Measurements from ENCODE around the gene MRPL55.
"Not testable (repeated sequence)": the region's sequence is repeated elsewhere in the genome, so short reads cannot be mapped to it uniquely, and the experiment has no call there.

Gene MRPL55

DNA sequence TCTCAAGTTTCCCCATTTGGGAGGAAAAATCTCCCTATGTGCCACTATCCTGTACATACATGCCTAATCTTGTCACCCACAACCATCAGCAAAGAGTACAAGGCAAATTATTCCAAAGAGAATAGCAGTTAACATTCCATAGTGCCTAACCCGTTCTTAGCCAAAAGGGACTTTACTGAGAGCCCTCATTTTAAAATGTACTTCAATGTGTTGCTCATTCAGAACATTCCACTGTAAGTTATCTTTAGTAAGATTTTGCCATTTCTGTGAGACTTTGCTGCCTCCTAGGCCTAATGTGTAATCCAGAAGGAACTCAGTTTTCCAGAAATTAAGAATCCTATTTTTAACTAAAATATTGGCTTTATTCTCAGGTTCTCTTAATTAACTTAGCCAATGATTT lies 11.3 kb upstream of the MRPL55 start:
- no peak for DNase-seq

DNA sequence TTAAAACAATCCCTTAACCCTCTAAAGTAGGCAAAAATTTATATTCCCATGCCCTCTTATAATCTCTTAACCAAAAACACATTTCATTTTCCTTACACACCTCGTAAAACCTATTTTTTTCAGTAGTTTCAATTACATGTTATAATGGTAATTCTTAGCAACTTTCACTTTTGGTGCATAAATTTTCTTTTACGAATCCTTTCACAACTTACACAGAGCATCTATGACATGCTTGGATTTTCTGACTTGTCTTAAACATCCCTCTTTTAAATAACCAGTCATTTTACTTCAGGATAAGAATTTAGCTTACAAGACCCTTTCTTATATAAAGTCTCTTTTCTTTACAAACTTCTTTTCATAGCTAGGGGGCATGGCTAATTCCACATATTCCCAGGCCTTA lies 8.9 kb upstream of the MRPL55 start:
- DNase-seq, result no peak

DNA sequence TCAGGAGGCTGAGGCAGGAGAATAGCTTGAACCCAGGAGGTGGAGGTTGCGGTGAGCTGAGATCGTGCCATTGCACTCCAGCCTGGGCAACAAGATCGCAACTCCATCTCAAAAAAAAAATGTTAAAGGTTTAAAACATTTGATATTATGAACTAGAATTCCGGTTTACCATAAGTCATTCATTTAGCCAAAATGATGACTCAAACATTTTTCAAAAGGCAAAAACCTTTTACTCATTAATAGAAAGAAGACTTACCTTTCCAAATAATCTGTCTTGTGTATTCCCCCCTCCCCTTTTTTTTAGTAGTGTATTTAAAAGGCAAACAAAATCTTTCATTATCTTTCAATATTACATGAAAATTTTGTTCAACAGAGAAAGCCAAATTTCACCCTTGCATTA lies 8.2 kb upstream of the MRPL55 start:
- DNase-seq, result no peak

DNA sequence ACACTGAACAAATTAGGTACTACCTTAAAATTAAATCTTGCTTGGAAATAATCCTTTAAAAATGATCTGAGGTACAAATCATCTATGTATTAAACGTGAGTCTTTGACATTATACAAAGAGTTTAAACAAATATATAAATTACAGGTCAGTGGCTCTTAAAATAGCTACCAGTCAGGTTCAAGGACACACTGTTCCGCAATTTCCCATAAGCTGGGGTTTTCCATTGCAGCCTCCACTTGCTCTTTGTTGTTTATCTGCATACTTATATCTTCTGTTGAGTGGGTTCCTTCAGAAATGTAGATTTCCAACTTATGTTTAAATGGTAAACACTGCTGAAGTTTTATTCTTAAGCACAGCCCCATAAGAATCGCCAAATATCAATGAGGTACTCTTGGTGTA lies 5.7 kb upstream of the MRPL55 start:
- no peak for DNase-seq

DNA sequence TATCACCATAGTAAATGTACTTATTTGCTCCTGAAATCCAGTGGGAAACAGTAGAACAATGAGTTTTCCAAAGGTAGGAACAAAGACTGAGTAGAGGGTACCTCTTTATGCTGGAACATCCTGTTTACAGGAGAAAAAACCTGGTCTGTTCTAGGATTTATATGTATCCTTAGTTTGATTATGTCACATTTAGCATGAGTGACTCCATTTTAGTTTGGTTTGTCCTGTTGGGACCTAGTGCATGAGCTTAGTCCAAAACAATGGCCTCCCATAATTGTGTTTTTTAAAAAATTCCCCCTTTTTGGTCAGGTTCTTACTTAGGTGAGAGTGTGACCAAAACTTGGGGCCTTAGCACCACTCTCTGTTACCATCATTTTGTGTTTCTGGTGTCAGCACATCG lies 3.5 kb upstream of the MRPL55 start:
- DNase-seq, result no peak

DNA sequence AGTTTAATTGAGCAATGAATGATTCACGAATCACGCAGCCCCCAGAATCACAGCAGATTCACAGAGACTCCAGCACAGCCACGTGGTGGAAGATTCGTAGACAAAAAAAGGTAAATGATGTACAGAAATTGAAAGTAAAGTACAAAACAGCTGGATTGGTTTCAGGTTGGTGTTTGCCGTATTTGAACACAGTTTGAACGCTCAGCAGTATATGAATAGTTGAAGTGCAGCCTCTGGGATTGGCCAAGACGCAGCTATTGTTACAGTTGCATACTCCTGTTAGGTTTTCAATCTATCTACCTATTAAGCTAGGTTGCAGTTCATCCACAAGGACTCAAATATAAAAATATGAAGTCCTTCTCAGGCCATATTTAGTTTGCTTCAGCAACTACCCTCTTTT lies 3.1 kb upstream of the MRPL55 start:
- DNase-seq, result peak; percentile 86

DNA sequence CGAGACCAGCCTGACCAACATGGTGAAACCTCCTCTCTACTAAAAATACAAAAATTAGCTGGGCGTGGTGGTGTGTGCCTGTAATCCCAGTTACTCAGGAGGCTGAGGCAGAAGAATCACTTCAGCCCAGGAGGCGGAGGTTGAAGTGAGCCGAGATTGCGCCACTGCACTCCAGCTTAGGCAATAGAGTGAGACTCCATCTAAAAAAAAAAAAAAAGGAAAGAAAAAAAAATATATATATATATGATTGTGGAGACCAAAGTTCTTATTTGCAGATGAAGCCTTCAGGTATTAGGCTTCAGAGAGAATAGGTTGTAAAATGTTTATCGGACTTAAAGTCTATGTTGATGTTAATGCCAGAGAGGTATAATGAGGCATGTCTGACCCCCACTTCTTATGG lies 2.2 kb upstream of the MRPL55 start:
- DNase-seq, result not testable (repeated sequence)

- no peak for DNase-seq
Measured at GRCh38 chr1:228110556-228110955, 1.5 kb upstream of the MRPL55 start.

DNA sequence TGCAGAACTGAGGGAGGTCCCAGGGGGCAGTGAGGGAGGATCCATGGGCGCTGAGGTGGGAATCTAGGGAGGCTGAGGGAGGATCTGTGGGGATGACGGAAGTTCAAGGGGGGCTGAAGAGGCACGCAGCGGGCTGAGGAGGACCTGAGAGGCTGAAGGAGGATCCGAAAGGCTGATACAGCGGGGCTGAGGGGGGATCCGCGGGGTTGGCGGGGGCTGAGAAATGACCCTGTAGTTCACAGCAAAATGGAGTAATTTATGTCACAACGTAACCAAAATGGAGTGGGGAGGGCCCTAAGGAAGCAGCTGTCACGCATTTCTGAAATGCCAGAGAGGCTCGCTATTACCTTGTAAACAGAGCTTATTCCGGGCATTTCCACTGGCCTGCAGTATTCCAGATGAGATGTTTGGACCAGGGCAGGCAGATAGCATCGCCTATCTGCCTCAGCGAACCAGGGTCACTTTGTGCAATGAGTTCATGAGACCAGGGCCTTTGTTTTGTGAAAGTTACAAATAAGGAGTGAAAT lies 926 bp upstream of the MRPL55 start:
- no peak for DNase-seq

DNA sequence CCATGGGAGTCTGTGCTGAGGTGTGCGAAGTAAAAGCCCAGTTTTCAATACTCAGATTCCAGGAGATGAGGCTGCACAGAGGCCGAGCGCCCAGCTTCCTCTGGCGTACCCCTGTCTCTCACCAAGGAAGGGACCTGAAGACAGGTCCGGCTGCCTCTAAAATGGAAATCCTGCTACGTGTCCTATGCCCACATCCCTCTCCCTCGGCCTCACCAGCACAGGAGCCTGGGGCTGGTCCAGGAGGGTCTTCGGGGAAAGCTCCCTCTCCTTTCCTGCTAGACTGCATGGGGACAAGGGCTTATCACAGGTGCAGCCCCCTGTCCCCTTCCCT lies 392 bp downstream of the MRPL55 start:
- no peak for DNase-seq

GRCh38 chr1:228108055-228108690 lies 926 bp downstream of the MRPL55 start:
- no peak for DNase-seq

DNA sequence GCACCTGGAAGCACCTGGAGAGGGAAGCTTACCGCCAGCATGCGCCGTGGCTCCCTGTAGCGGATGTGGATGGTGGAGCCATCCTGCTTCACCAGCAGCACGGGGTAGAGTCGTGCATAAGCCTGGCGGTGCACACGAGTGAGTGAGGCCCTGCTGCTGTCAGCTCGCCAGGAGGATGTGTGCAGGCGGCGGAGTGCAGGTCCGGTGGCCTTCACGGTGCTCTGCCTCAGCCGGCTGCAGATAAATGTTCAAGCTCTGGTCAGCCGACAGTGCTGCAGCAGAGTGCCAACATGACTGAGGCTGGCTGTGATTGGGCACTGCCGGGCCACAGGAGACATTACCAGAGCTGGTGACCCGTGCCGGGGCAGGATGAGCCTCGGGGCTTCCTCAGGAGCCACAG lies 1.5 kb downstream of the MRPL55 start:
- no peak for DNase-seq

DNA sequence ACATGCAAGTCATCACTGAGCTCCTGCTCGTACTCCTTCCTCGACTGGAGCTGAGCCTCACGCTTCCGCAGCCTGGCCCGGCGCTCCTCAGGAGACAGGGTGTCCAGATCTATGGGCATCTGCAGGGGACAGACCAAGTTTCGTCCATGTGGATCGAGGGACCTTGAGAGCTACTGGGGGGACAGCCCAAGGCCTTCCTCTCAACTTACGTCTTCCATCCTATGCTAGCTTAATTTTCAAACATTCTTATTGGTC lies 2.4 kb downstream of the MRPL55 start:
- DNase-seq, result no peak

GRCh38 chr1:228105996-228106799 lies 2.9 kb downstream of the MRPL55 start:
- no peak for DNase-seq

DNA sequence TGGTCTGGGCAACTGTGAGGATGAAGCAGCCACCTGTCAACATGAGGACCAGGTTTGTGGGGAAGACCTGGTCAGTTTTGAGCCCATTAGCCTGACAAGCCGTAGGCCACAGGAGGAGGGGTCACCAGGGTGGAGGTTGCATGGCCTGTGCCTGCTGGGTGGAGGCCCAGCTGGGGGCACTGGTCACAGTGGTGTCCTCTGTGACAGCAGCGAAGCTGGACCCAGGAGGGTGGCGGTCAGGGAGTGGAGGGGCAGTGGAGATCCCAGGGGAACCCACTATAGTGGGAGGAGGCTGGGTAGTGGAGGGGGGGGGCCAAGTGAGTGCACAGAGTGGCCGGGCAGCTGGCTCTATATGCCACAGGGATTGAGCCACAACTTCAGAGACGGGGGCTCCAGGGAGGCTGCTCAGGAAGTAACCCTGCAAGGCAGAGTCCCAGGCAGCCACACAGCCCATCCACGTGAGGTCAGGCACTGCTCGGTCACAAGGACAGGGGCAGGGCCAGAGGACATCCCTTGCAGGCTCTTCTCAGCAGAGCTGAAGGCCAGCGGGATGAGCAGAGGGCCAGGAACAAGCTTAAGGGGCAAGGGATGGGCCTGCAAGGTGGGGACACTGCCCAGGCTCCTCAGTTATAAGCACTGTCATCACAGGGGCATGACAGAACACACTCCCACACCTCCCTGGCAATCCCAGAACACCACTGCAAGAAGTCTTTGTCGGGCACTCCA lies 3.7 kb downstream of the MRPL55 start:
- no peak for DNase-seq

- no peak for DNase-seq
Measured at GRCh38 chr1:228104526-228105269, 4.4 kb downstream of the MRPL55 start.

DNA sequence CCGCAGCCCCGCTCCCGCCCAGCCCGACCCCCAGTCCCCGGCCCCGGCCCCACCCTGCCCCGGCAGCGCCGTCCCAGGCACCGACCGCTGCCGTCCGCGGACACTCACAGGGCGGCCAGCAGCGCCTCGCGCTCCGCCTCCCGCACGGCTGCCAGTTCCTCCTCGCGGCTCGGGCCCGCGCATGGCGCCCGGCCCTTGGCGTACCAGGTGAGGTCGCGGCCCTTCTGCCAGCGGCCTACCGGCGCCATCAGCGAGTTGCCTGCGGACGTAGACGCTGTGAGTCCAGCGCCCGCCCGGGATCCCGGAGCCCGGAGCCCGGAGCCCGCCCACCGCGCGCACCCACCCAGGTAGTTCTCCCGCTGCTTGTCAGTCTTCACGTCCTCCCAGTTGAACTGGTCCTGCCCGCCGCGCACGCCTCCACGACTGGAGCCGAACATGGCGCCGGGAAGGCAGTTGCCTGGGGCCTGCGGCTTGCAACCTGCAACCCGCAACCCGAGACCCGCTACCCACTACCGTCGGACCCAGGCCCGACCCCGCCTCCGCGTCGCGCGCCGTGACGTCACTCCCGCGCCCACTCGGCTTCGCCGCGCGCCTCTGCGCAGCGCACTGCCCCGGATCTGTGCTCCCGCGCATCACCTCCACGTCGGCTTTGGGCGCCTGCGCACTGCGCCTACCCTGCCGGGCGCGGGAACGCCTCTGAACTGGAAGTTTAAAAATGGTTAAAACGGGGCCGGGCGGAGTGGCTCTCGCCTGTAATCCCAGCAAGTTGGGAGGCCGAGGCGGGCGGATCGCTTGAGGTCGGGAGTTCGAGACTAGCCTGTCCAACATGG lies 6.1 kb downstream of the MRPL55 start, which contains the start of gene C1orf35:
TSS of gene C1orf35 (minus strand) at position 535 of the 830 bp plus-strand sequence. CDS start at position 437, 98 bp downstream.
- DNase-seq, result peak; percentile 99

- peak; percentile 78 for DNase-seq
Measured at GRCh38 chr1:228101994-228102790, 6.9 kb downstream of the MRPL55 start.

GRCh38 chr1:228101614-228101993 lies 7.5 kb downstream of the MRPL55 start:
- no peak for DNase-seq

DNA sequence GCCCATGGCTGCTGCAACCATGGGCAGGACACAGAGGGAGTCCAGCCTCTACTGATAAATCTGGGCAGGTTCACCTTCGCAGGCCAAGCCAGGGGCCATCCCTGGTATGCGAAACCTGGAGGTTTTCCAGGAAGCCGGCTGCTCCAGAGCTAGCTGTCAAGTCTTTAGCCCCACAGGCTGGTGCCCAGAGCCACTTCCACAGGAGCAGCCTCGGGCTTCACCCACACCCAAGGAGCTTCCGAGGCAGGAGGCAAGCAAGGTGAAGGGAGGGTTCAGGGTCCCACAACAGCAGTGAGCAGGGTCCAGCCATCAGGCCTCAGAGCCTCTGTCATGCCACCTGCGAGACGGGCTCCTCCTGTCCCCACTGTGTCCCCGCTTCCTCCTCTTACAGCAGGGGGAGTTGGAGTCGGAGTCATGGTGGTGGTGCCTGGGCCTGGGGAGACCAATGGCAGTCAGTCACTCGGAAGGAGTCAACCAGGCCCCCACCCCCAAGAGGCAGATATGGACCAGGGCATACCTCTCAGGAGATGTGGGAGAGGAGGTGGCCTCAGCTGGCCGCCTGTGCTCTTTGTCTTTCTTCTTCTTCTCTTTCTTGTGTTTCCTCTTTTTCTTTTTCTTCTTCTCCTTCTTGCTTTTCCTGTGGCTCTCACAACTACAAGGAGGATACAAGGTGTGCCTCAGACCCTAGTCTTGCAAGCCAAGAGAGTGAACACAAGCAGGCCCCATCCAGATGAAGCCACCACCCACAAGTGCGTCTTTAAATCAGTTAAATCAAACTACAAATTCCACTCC lies 8.1 kb downstream of the MRPL55 start:
- no peak for DNase-seq

GRCh38 chr1:228099331-228099732 lies 9.8 kb downstream of the MRPL55 start:
- DNase-seq, result no peak

All from RPMI8226 (cell line).